Measurements from ENCODE around the gene PLA2G4D.

PLA2G4D gene

DNA sequence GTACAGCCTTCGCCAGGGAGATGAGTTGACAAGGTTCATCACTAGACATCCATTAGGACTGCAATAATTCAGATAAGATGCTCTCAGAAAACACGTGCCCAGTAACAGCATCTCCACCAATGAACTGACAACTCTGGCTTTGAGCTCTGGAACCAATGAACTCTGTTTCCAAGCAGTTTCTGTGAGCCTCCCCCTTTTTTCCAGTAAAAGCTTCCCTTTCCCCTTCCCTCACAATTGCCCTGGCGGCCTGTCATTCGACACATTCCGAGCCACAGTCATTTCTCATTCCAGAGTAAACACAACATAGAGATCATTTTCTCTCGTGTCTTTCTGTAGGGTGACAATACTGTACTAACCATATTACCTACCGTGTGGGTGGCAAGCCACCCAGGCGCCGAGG is 3.6 kb downstream of the PLA2G4D start:
- CTCF ChIA-PET: interaction anchor here (0.8 to 2.5 kb wide), 6 partner anchors 9 to 102 kb away, joined by 3 to 9 read pairs (median 3); no protein-coding TSS in a partner anchor
- H3K4me3 ChIP-seq (ENCODE audit: low read depth, low read length): no peak overlapping the region
- POLR2A ChIA-PET: no interaction called here
- TF ChIP-seq, protein P1, sequence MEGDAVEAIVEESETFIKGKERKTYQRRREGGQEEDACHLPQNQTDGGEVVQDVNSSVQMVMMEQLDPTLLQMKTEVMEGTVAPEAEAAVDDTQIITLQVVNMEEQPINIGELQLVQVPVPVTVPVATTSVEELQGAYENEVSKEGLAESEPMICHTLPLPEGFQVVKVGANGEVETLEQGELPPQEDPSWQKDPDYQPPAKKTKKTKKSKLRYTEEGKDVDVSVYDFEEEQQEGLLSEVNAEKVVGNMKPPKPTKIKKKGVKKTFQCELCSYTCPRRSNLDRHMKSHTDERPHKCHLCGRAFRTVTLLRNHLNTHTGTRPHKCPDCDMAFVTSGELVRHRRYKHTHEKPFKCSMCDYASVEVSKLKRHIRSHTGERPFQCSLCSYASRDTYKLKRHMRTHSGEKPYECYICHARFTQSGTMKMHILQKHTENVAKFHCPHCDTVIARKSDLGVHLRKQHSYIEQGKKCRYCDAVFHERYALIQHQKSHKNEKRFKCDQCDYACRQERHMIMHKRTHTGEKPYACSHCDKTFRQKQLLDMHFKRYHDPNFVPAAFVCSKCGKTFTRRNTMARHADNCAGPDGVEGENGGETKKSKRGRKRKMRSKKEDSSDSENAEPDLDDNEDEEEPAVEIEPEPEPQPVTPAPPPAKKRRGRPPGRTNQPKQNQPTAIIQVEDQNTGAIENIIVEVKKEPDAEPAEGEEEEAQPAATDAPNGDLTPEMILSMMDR (IDR thresholded peaks at IDR 0.05; ENCODE audit: insufficient read depth, low read length, missing control alignments): no peak
- no peak for DNase-seq (ENCODE audit: low read depth, low spot score)

DNA sequence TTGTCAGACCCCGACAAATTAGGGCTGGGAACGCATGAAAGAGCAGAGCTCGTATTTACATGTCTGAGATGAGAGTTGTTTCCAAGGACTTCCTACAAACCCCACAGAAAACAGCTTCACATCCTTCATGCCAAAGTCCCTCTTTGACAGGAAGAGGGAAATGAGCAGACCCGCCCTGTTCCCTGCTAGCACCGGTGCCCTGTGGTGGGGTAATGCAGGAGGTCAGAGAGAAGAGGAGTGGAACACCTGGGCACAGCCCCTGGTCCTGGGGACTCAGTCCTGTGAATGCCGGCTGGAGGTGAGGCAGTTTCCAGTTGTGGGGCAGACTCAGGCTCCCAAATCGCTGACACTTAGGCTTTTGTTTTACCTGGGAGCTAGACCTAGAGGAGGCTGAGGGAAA is 4.0 kb downstream of the PLA2G4D start:
- TF ChIP-seq, protein P1 (IDR thresholded peaks at IDR 0.05; ENCODE audit: insufficient read depth, low read length, missing control alignments): no peak
- POLR2A ChIA-PET: no interaction called here
- no peak overlapping the region for H3K4me3 ChIP-seq (ENCODE audit: low read depth, low read length)
- no peak for DNase-seq (ENCODE audit: low read depth, low spot score)
- CTCF ChIA-PET: interaction anchor here (0.8 to 2.5 kb wide), 6 partner anchors 8 to 101 kb away, joined by 3 to 9 read pairs (median 3); no protein-coding TSS in a partner anchor

DNA sequence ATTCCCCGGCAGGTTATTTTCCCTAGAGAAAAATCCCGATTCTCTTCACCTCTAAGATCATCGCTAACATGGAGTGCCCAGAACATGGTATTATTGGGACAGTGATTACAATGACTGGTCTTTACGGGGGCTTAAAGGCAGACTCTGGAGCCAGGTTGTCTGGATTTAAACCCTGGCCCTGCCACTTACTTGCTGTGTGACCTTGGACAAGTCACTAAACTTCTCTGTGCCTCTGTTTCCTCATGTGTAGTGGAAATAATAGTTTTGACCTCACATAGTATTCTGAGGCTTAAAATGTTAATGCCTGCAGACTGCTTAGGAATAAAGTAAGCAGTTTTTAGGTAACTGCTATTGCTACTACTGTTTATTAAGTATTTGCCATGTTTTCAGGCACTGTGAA is 4.4 kb downstream of the PLA2G4D start:
- ChIA-PET CTCF (interaction anchor here (1.1 to 2.5 kb wide), 2 partner anchors 9 to 47 kb away, joined by 3 to 9 read pairs; no protein-coding TSS in a partner anchor), POLR2A (no interaction called here)
- DNase-seq (ENCODE audit: low read depth, low spot score): no peak
- TF ChIP-seq, protein P1 (IDR thresholded peaks at IDR 0.05; ENCODE audit: insufficient read depth, low read length, missing control alignments): no peak
- no peak overlapping the region for H3K4me3 ChIP-seq (ENCODE audit: low read depth, low read length)

DNA sequence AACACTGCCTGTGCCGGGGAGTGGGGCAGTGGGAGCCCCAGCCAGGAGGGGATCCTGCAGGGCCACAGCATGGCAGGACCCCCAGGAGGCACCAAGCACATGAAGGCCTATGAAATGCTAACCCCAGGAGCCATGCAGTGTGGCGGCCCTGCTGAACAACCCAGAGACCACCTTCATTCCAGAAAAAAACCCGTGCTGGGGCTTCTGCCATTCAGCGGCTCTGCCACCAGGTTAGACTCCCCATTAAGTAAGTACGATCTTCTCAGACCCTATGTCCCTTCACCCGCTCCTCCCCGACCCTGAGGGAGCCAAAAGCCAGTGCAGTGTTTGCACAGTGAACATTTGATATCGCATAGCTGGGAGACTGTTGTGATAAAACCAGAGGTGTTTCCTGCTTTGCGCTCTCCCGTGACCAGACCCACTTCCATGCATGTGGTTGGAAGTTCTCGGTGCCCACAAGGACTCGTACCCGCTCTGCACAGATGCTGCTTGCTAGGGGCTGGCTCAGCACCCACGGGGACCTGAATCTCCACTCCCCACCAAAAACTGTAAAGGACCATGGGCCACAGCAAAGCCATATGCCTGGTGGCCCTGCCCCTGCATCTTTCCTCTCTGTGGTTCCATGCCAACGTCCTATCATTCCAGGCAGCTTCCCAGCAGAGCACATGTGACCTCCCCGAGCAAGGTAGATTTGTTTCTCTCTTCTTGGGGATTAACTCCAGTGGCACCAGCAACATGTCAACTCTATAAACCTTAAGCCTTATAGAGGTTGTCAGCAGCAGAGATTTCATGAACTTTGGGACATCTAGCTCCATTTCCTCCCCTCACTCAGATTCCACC is 5.3 kb downstream of the PLA2G4D start:
- ChIA-PET POLR2A (no interaction called here), CTCF (interaction anchor here (0.7 to 12.3 kb wide), 3 partner anchors 8 to 101 kb away, joined by 3 to 274 read pairs (median 9); no protein-coding TSS in a partner anchor)
- TF ChIP-seq, protein P1 (IDR thresholded peaks at IDR 0.05; ENCODE audit: insufficient read depth, low read length, missing control alignments): no peak
- H3K4me3 ChIP-seq (ENCODE audit: low read depth, low read length): no peak overlapping the region
- DNase-seq (ENCODE audit: low read depth, low spot score): no peak

DNA sequence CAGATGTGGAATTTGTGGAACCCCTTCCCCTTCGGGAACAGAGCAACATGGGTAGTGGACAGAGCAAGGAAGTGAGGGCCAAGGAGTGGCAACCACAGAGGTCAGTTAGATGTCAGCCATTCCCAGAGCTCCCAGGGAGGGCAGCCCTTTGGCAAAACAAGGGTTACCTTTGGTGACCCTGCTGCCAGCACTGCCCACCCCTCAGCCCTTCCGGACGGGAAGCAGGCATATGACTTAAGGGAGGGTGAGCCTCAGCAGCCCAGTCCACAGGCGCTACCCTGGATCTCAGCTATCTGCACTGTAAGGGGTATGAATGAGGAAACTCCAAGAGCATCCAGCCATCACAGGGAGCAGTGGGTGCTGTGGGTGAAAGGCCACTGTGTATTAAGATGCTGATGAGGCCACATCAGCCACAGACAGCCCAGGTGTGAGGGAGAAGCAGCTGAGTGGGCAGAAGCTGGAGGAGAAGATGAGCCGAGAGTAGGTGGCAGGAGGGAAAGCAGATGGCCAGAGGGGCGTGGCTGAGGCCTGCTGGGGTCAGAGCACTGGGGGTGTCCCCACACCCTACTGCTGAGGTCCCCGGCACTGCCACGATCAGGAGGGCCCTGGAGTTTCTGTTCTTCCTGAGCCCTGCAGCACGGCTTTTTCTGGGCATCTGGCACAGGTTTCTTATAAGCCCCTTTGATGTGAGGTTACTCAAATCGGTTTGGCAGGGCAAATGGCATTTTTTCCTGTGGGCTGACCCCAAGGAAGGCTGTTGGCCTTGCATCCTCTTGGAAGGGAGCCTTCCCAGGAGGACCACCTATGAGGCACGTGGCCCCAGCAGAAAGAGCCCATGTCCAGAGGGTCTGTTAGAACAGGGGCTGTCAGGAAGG is 6.2 kb downstream of the PLA2G4D start:
- CTCF ChIA-PET: interaction anchor here (0.6 to 12.3 kb wide), 2 partner anchors 101 to 390 kb away, joined by 3 to 274 read pairs; no protein-coding TSS in a partner anchor

More for the DNA sequence above, 6.2 kb downstream of the PLA2G4D start:
- TF ChIP-seq, protein P1 (IDR thresholded peaks at IDR 0.05; ENCODE audit: insufficient read depth, low read length, missing control alignments): no peak
- no peak overlapping the region for H3K4me3 ChIP-seq (ENCODE audit: low read depth, low read length)
- POLR2A ChIA-PET: no interaction called here
- DNase-seq (ENCODE audit: low read depth, low spot score): no peak
